ENCODE results near the gene LYPD6B.
A peak's percentile ranks its signal among the peaks of the same experiment; 100 is the strongest.

LYPD6B gene

GRCh38 chr2:149167001-149167780 is 128.7 kb downstream of the LYPD6B start:
- DNase-seq: no peak

GRCh38 chr2:149167941-149168340 is 129.4 kb downstream of the LYPD6B start:
- no peak for DNase-seq

- peak; percentile 45 for DNase-seq
Observed at GRCh38 chr2:149169656-149170055, 131.2 kb downstream of the LYPD6B start.

GRCh38 chr2:149170156-149170555 is 131.7 kb downstream of the LYPD6B start:
- no peak for DNase-seq

GRCh38 chr2:149170911-149171310 is 132.4 kb downstream of the LYPD6B start:
- DNase-seq: no peak

- no peak for DNase-seq
Observed at GRCh38 chr2:149173220-149173619, 134.7 kb downstream of the LYPD6B start.

GRCh38 chr2:149175956-149176355 is 137.5 kb downstream of the LYPD6B start:
- peak; percentile 8 for DNase-seq

- DNase-seq: no peak
Observed at GRCh38 chr2:149178612-149179011, 140.1 kb downstream of the LYPD6B start.

- peak; percentile 27 for DNase-seq
Observed at GRCh38 chr2:149180226-149180875, 141.9 kb downstream of the LYPD6B start.

- no peak for DNase-seq
Observed at GRCh38 chr2:149183187-149183586, 144.7 kb downstream of the LYPD6B start.

- DNase-seq: no peak
Observed at GRCh38 chr2:149184991-149185390, 146.5 kb downstream of the LYPD6B start.

- DNase-seq: no peak
Observed at GRCh38 chr2:149185942-149186490, 147.5 kb downstream of the LYPD6B start.

GRCh38 chr2:149187057-149187456 is 148.6 kb downstream of the LYPD6B start:
- no peak for DNase-seq

- peak; percentile 10 for DNase-seq
Observed at GRCh38 chr2:149188291-149188690, 149.8 kb downstream of the LYPD6B start.

- DNase-seq: no peak
Observed at GRCh38 chr2:149189769-149190168, 151.3 kb downstream of the LYPD6B start.

- no peak for DNase-seq
Observed at GRCh38 chr2:149191915-149192314, 153.4 kb downstream of the LYPD6B start.

GRCh38 chr2:149192427-149192826 is 153.9 kb downstream of the LYPD6B start:
- peak; percentile 36 for DNase-seq

- peak; percentile 26 for DNase-seq
Observed at GRCh38 chr2:149200109-149200520, 161.6 kb downstream of the LYPD6B start.

GRCh38 chr2:149204686-149205085 is 166.2 kb downstream of the LYPD6B start:
- DNase-seq: no peak

GRCh38 chr2:149205143-149205542 is 166.6 kb downstream of the LYPD6B start:
- DNase-seq: no peak

- no peak for DNase-seq
Observed at GRCh38 chr2:149213764-149214493, 175.4 kb downstream of the LYPD6B start.

- DNase-seq: no peak
Observed at GRCh38 chr2:149218497-149218896, 180.0 kb downstream of the LYPD6B start.

- no peak for DNase-seq
Observed at GRCh38 chr2:149219856-149220255, 181.4 kb downstream of the LYPD6B start.
